ENCODE results near the gene SLC12A4. TPM values are rescaled to one million over a fixed set of nuclear protein-coding genes. Genes with fewer than 3 reads are reported as not detected.

The SLC12A4 gene
- total and polyA plus RNA-seq, 2 of the 13 experiments (the other 11 are each of a cell fraction or from before 2014, with no cell fraction given): 65.1 to 84.3 TPM

DNA sequence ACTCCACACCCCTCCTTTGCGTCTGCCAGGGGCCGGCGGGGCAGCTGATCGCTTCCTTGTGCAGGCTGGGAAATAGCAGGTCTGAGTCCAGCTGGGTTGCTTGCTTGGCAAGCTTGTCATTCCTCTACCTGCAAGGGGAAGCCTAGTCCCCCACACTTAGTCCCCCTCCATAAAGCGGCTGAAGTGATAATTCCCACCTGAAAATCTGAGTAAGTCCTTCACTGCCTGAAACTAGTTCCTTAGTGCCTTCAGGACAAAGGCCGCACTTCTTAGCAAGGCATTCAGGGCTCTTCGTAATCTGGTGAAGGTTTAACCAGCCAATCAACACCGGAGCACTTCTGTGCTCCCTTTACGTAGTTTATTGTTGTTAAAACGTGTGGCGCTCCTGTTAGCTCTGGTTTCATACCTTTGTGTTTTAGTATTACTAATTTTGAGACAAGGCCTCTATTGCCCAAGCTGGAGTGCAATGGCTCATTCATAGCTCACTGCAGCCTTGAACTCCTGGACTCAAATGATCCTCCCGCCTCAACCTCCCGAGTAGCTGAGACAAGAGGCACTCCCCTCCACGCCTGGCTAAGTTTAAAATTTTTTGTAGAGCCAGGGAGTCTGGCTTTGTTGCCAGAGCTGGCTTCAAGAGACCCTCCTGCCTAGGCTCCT, 74.6 kb downstream of the SLC12A4 start (continued):
- TF ChIP-seq, protein P1, sequence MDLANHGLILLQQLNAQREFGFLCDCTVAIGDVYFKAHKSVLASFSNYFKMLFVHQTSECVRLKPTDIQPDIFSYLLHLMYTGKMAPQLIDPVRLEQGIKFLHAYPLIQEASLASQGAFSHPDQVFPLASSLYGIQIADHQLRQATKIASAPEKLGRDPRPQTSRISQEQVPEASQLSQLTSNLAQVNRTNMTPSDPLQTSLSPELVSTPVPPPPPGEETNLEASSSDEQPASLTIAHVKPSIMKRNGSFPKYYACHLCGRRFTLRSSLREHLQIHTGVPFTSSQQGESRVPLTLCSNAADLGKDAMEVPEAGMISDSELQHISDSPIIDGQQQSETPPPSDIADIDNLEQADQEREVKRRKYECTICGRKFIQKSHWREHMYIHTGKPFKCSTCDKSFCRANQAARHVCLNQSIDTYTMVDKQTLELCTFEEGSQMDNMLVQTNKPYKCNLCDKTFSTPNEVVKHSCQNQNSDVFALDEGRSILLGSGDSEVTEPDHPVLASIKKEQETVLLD (CRISPR knock-in tag; IDR thresholded peaks at IDR 0.05; ENCODE audit: low read depth): no peak
- TF ChIP-seq ZNF605 (CRISPR knock-in tag; IDR thresholded peaks at IDR 0.05) (peak; percentile 8; the same call in 1 of the 2 replicates), HNRNPH1 (optimal IDR thresholded peaks at IDR 0.05; ENCODE audit: low read depth, low read length) (no peak), MBD4 (IDR thresholded peaks at IDR 0.05; ENCODE audit: borderline replicate concordance, low read length) (no peak), CAMTA2 (CRISPR knock-in tag; IDR thresholded peaks at IDR 0.05; ENCODE audit: borderline replicate concordance) (no peak), ZNF75D (CRISPR knock-in tag; IDR thresholded peaks at IDR 0.05; ENCODE audit: borderline replicate concordance) (no peak), ZFAT (CRISPR knock-in tag; conservative IDR thresholded peaks at IDR 0.05) (0 out of 2 replicates have a peak, but pooled peaks have one; percentile 7), JARID2 (CRISPR knock-in tag; IDR thresholded peaks at IDR 0.05; ENCODE audit: insufficient replicate concordance) (no peak), ZNF709 (CRISPR knock-in tag; IDR thresholded peaks at IDR 0.05) (no peak), NFIB (CRISPR knock-in tag; IDR thresholded peaks at IDR 0.05; ENCODE audit: borderline replicate concordance) (no peak), ZNF558 (CRISPR knock-in tag; IDR thresholded peaks at IDR 0.05; ENCODE audit: borderline replicate concordance) (peak; percentile 49; the same call in 1 of the 2 replicates), ZNF225 (CRISPR knock-in tag; IDR thresholded peaks at IDR 0.05) (no peak), SETDB1 (CRISPR knock-in tag; IDR thresholded peaks at IDR 0.05; ENCODE audit: borderline replicate concordance) (no peak), HOXA3 (CRISPR knock-in tag; IDR thresholded peaks at IDR 0.05) (no peak), FIP1L1 (IDR thresholded peaks at IDR 0.05; ENCODE audit: borderline replicate concordance, insufficient read depth, low read depth, low read length) (no peak)
- TF ChIP-seq, protein P2, sequence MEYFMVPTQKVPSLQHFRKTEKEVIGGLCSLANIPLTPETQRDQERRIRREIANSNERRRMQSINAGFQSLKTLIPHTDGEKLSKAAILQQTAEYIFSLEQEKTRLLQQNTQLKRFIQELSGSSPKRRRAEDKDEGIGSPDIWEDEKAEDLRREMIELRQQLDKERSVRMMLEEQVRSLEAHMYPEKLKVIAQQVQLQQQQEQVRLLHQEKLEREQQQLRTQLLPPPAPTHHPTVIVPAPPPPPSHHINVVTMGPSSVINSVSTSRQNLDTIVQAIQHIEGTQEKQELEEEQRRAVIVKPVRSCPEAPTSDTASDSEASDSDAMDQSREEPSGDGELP (IDR thresholded peaks at IDR 0.05; ENCODE audit: borderline replicate concordance, low read depth): peak; percentile 61; the same call in 1 of the 2 replicates
- TF ChIP-seq, protein P3, sequence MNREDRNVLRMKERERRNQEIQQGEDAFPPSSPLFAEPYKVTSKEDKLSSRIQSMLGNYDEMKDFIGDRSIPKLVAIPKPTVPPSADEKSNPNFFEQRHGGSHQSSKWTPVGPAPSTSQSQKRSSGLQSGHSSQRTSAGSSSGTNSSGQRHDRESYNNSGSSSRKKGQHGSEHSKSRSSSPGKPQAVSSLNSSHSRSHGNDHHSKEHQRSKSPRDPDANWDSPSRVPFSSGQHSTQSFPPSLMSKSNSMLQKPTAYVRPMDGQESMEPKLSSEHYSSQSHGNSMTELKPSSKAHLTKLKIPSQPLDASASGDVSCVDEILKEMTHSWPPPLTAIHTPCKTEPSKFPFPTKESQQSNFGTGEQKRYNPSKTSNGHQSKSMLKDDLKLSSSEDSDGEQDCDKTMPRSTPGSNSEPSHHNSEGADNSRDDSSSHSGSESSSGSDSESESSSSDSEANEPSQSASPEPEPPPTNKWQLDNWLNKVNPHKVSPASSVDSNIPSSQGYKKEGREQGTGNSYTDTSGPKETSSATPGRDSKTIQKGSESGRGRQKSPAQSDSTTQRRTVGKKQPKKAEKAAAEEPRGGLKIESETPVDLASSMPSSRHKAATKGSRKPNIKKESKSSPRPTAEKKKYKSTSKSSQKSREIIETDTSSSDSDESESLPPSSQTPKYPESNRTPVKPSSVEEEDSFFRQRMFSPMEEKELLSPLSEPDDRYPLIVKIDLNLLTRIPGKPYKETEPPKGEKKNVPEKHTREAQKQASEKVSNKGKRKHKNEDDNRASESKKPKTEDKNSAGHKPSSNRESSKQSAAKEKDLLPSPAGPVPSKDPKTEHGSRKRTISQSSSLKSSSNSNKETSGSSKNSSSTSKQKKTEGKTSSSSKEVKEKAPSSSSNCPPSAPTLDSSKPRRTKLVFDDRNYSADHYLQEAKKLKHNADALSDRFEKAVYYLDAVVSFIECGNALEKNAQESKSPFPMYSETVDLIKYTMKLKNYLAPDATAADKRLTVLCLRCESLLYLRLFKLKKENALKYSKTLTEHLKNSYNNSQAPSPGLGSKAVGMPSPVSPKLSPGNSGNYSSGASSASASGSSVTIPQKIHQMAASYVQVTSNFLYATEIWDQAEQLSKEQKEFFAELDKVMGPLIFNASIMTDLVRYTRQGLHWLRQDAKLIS (CRISPR knock-in tag; IDR thresholded peaks at IDR 0.05): no peak
- TF ChIP-seq, protein P4, sequence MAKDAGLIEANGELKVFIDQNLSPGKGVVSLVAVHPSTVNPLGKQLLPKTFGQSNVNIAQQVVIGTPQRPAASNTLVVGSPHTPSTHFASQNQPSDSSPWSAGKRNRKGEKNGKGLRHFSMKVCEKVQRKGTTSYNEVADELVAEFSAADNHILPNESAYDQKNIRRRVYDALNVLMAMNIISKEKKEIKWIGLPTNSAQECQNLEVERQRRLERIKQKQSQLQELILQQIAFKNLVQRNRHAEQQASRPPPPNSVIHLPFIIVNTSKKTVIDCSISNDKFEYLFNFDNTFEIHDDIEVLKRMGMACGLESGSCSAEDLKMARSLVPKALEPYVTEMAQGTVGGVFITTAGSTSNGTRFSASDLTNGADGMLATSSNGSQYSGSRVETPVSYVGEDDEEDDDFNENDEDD (CRISPR knock-in tag; IDR thresholded peaks at IDR 0.05; ENCODE audit: borderline replicate concordance): peak; percentile 5; the same call in 1 of the 2 replicates
- TF ChIP-seq, protein P5, sequence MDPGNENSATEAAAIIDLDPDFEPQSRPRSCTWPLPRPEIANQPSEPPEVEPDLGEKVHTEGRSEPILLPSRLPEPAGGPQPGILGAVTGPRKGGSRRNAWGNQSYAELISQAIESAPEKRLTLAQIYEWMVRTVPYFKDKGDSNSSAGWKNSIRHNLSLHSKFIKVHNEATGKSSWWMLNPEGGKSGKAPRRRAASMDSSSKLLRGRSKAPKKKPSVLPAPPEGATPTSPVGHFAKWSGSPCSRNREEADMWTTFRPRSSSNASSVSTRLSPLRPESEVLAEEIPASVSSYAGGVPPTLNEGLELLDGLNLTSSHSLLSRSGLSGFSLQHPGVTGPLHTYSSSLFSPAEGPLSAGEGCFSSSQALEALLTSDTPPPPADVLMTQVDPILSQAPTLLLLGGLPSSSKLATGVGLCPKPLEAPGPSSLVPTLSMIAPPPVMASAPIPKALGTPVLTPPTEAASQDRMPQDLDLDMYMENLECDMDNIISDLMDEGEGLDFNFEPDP (CRISPR knock-in tag; conservative IDR thresholded peaks at IDR 0.05): 0 out of 2 replicates have a peak, but pooled peaks have one; percentile 18
